Testis (tissue), 2 donors: Measurements from ENCODE around the gene DVL1.
A peak's percentile ranks its signal among the peaks of the same experiment; 100 is the strongest.

Source experiments
- CTCF ChIP-seq, 3 experiments: fragments of 450-650 bp in 2 of 3; fragments of 200-600 bp in 1 of 3; sonication (generic) in 1 of 3; IDR thresholded peaks; one replicate each; pipeline ENCODE4 v1.5.1; 2016 to 2019; ENCODE audit warnings: antibody characterized with exemption in 3 of 3, mild to moderate bottlenecking in 2 of 3, moderate library complexity in 1 of 3
- POLR2A ChIP-seq: fragments of 450-650 bp; IDR thresholded peaks from one replicate; pipeline ENCODE4 v1.6.1; 2017; ENCODE audit warnings: antibody characterized with exemption, mild to moderate bottlenecking, moderate library complexity

GRCh38 chr1:1290238-1290731, 58.9 kb downstream of the DVL1 start:
- TF ChIP-seq CTCF (IDR thresholded peaks at IDR 0.05): peak; percentile 42 to 44 (median 43)
- no peak for TF ChIP-seq POLR2A
